ENCODE measurements around the gene SNAP47.

The SNAP47 gene

GRCh38 chr1:227766015-227766634, 30.9 kb downstream of the SNAP47 start:
- Histone ChIP-seq H3K9me3 (replicated peaks; ENCODE audit: low read length) (no peaks in the 10 kb centered on the region), H3K27me3 (ENCODE audit: control insufficient read depth, insufficient read depth, low read length) (no peaks in the 10 kb centered on the region), H3K4me3 (ENCODE audit: low read length) (no peak overlapping the region), H3K4me2 (ENCODE audit: low read length) (no peak overlapping the region), H3K4me1 (ENCODE audit: control insufficient read depth, insufficient read depth, low read length) (peaks cover 23% of the 10 kb centered on the region), H3K36me3 (ENCODE audit: insufficient read depth, low read length) (peaks cover 60% of the 10 kb centered on the region), H3K9ac (ENCODE audit: low read depth, low read length) (no peak overlapping the region)

- H3K4me3 ChIP-seq (ENCODE audit: low read length): no peak overlapping the region
- H3K4me1 ChIP-seq (ENCODE audit: control insufficient read depth, insufficient read depth, low read length): peaks cover 23% of the 10 kb centered on the region
- no peaks in the 10 kb centered on the region for H3K27me3 ChIP-seq (ENCODE audit: control insufficient read depth, insufficient read depth, low read length)
- H3K36me3 ChIP-seq (ENCODE audit: insufficient read depth, low read length): peaks cover 53% of the 10 kb centered on the region
- no peak overlapping the region for H3K4me2 ChIP-seq (ENCODE audit: low read length)
- H3K9me3 ChIP-seq (replicated peaks; ENCODE audit: low read length): no peaks in the 10 kb centered on the region
- no peak overlapping the region for H3K9ac ChIP-seq (ENCODE audit: low read depth, low read length)
Observed at GRCh38 chr1:227766653-227767277, 31.5 kb downstream of the SNAP47 start.

- Histone ChIP-seq H3K27me3 (ENCODE audit: control insufficient read depth, insufficient read depth, low read length) (no peaks in the 10 kb centered on the region), H3K4me2 (ENCODE audit: low read length) (no peak overlapping the region), H3K4me3 (ENCODE audit: low read length) (no peak overlapping the region), H3K9me3 (replicated peaks; ENCODE audit: low read length) (no peaks in the 10 kb centered on the region), H3K36me3 (ENCODE audit: insufficient read depth, low read length) (peaks cover 48% of the 10 kb centered on the region), H3K4me1 (ENCODE audit: control insufficient read depth, insufficient read depth, low read length) (peaks cover 17% of the 10 kb centered on the region), H3K9ac (ENCODE audit: low read depth, low read length) (no peak overlapping the region)
Observed at GRCh38 chr1:227767401-227768124, 32.3 kb downstream of the SNAP47 start.

GRCh38 chr1:227768125-227768439, 32.8 kb downstream of the SNAP47 start:
- H3K36me3 ChIP-seq (ENCODE audit: insufficient read depth, low read length): peaks cover 48% of the 10 kb centered on the region
- H3K27me3 ChIP-seq (ENCODE audit: control insufficient read depth, insufficient read depth, low read length): no peaks in the 10 kb centered on the region
- no peak overlapping the region for H3K4me2 ChIP-seq (ENCODE audit: low read length)
- H3K4me3 ChIP-seq (ENCODE audit: low read length): no peak overlapping the region
- peaks cover 11% of the 10 kb centered on the region for H3K4me1 ChIP-seq (ENCODE audit: control insufficient read depth, insufficient read depth, low read length)
- no peaks in the 10 kb centered on the region for H3K9me3 ChIP-seq (replicated peaks; ENCODE audit: low read length)
- H3K9ac ChIP-seq (ENCODE audit: low read depth, low read length): no peak overlapping the region

- Histone ChIP-seq H3K4me1 (ENCODE audit: control insufficient read depth, insufficient read depth, low read length) (peaks cover 7% of the 10 kb centered on the region), H3K27me3 (ENCODE audit: control insufficient read depth, insufficient read depth, low read length) (no peaks in the 10 kb centered on the region), H3K9me3 (replicated peaks; ENCODE audit: low read length) (no peaks in the 10 kb centered on the region), H3K9ac (ENCODE audit: low read depth, low read length) (no peak overlapping the region), H3K4me2 (ENCODE audit: low read length) (no peak overlapping the region), H3K4me3 (ENCODE audit: low read length) (no peak overlapping the region), H3K36me3 (ENCODE audit: insufficient read depth, low read length) (peaks cover 48% of the 10 kb centered on the region)
Observed at GRCh38 chr1:227768640-227769039, 33.4 kb downstream of the SNAP47 start.

- Histone ChIP-seq H3K4me1 (ENCODE audit: control insufficient read depth, insufficient read depth, low read length) (peaks cover under 1% of the 10 kb centered on the region), H3K4me2 (ENCODE audit: low read length) (no peak overlapping the region), H3K36me3 (ENCODE audit: insufficient read depth, low read length) (peaks cover 47% of the 10 kb centered on the region)
Observed at GRCh38 chr1:227769047-227769935, 34.1 kb downstream of the SNAP47 start.

GRCh38 chr1:227769936-227770494, 34.8 kb downstream of the SNAP47 start:
- Histone ChIP-seq H3K36me3 (ENCODE audit: insufficient read depth, low read length) (peaks cover 45% of the 10 kb centered on the region), H3K9ac (ENCODE audit: low read depth, low read length) (no peak overlapping the region), H3K4me1 (ENCODE audit: control insufficient read depth, insufficient read depth, low read length) (peaks cover 3% of the 10 kb centered on the region), H3K4me3 (ENCODE audit: low read length) (no peak overlapping the region), H3K4me2 (ENCODE audit: low read length) (no peak overlapping the region), H3K27me3 (ENCODE audit: control insufficient read depth, insufficient read depth, low read length) (no peaks in the 10 kb centered on the region), H3K9me3 (replicated peaks; ENCODE audit: low read length) (no peaks in the 10 kb centered on the region)

More at GRCh38 chr1:227769047-227769935, 34.1 kb downstream of the SNAP47 start:
- Histone ChIP-seq H3K4me3 (ENCODE audit: low read length) (no peak overlapping the region), H3K9ac (ENCODE audit: low read depth, low read length) (no peak overlapping the region), H3K27me3 (ENCODE audit: control insufficient read depth, insufficient read depth, low read length) (no peaks in the 10 kb centered on the region), H3K9me3 (replicated peaks; ENCODE audit: low read length) (no peaks in the 10 kb centered on the region)

- H3K27me3 ChIP-seq (ENCODE audit: control insufficient read depth, insufficient read depth, low read length): no peaks in the 10 kb centered on the region
- H3K9ac ChIP-seq (ENCODE audit: low read depth, low read length): no peak overlapping the region
- H3K4me3 ChIP-seq (ENCODE audit: low read length): no peak overlapping the region
- H3K4me1 ChIP-seq (ENCODE audit: control insufficient read depth, insufficient read depth, low read length): peaks cover 11% of the 10 kb centered on the region
- no peaks in the 10 kb centered on the region for H3K9me3 ChIP-seq (replicated peaks; ENCODE audit: low read length)
- peaks cover 40% of the 10 kb centered on the region for H3K36me3 ChIP-seq (ENCODE audit: insufficient read depth, low read length)
- no peak overlapping the region for H3K4me2 ChIP-seq (ENCODE audit: low read length)
Observed at GRCh38 chr1:227770812-227771211, 35.6 kb downstream of the SNAP47 start.

GRCh38 chr1:227771326-227771725, 36.1 kb downstream of the SNAP47 start:
- Histone ChIP-seq H3K4me2 (ENCODE audit: low read length) (no peak overlapping the region), H3K4me1 (ENCODE audit: control insufficient read depth, insufficient read depth, low read length) (peaks cover 16% of the 10 kb centered on the region), H3K9ac (ENCODE audit: low read depth, low read length) (no peak overlapping the region), H3K4me3 (ENCODE audit: low read length) (no peak overlapping the region), H3K36me3 (ENCODE audit: insufficient read depth, low read length) (peaks cover 40% of the 10 kb centered on the region), H3K27me3 (ENCODE audit: control insufficient read depth, insufficient read depth, low read length) (no peaks in the 10 kb centered on the region), H3K9me3 (replicated peaks; ENCODE audit: low read length) (no peaks in the 10 kb centered on the region)

GRCh38 chr1:227771771-227772170, 36.5 kb downstream of the SNAP47 start:
- Histone ChIP-seq H3K27me3 (ENCODE audit: control insufficient read depth, insufficient read depth, low read length) (no peaks in the 10 kb centered on the region), H3K36me3 (ENCODE audit: insufficient read depth, low read length) (peaks cover 38% of the 10 kb centered on the region), H3K9ac (ENCODE audit: low read depth, low read length) (no peak overlapping the region), H3K9me3 (replicated peaks; ENCODE audit: low read length) (no peaks in the 10 kb centered on the region), H3K4me1 (ENCODE audit: control insufficient read depth, insufficient read depth, low read length) (peaks cover 21% of the 10 kb centered on the region), H3K4me2 (ENCODE audit: low read length) (no peak overlapping the region), H3K4me3 (ENCODE audit: low read length) (no peak overlapping the region)

GRCh38 chr1:227773558-227773957, 38.3 kb downstream of the SNAP47 start:
- Histone ChIP-seq H3K4me3 (ENCODE audit: low read length) (no peak overlapping the region), H3K4me2 (ENCODE audit: low read length) (no peak overlapping the region), H3K4me1 (ENCODE audit: control insufficient read depth, insufficient read depth, low read length) (peaks cover 27% of the 10 kb centered on the region), H3K9ac (ENCODE audit: low read depth, low read length) (no peak overlapping the region), H3K9me3 (replicated peaks; ENCODE audit: low read length) (no peaks in the 10 kb centered on the region), H3K27me3 (ENCODE audit: control insufficient read depth, insufficient read depth, low read length) (no peaks in the 10 kb centered on the region), H3K36me3 (ENCODE audit: insufficient read depth, low read length) (peaks cover 20% of the 10 kb centered on the region)
